Stimulated activated CD4-positive, alpha-beta T cell treated with anti-CD3 and anti-CD28 coated beads, Interleukin-4, amount 100 ng/mL, for 48 hours (primary cell): Measurements from ENCODE around the gene CHAF1A.

Experiments used
- DNase-seq, 2 donors: peaks; one replicate each; pipeline ENCODE4 v3.0.0-alpha.2; 2020; ENCODE audit warnings: low read depth in 2 of 2

Gene CHAF1A

DNA sequence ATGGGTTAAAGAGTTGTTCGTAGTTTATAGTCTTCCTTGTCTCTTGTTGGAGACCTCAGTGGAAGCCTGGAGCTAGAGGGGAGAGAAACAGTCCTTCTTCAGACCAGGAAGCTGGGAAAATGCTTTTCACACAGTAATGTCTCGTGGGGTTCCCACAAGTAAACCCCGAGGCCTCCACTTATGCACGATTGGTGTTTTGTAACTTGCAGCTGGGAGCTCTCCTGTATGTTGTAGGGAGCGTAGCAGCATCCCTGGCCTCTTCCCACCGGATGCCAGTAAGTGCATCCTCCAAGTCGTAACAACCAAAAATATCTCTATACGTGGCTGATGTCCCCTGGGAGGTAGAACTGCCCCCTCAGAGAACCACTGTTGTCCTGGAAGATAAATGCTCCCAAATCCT lies 3.5 kb downstream of the CHAF1A start:
- no peak for DNase-seq

DNA sequence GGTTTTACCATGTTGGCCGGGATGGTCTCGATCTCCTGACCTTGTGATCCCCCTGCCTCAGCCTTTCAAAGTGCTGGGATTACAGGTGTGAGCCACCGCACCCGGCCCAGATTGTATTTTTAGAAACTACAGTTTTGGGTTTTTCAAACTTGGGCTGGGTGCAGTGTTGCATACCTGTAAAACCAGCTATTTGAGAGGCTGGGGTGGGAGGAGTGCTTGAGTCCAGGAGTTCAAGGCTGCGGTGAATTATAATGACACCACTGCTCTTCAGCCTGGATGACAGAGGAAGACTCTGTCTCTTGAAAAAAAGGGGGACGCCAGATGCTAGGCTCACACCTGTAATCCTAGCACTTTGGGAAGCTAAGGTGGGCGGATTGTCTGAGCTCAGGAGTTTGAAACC lies 4.2 kb downstream of the CHAF1A start:
- DNase-seq, result no peak

DNA sequence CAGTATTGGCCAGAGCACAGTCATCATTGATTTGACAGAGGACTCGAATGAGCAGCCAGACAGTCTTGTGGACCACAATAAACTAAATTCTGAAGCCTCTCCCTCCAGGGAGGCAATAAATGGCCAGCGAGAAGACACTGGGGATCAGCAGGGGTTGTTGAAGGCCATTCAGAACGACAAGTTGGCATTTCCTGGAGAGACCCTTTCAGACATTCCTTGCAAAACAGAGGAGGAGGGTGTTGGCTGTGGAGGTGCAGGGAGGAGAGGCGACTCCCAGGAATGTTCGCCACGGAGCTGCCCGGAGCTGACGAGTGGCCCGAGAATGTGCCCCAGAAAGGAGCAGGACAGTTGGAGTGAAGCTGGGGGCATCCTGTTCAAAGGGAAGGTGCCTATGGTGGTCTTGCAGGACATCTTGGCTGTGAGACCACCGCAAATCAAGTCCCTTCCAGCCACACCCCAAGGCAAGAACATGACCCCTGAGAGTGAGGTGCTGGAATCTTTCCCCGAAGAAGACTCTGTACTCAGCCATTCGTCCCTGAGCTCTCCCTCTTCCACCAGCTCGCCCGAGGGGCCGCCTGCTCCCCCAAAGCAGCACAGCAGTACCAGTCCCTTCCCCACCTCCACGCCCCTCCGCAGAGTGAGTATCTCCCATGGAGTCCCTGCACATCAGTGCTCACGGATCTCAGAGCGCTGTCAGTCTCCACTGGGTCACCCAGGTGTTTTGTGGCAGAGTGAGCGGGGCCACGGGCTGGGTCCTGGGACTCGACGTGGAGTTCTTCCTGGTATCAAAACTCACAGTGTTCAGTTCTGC lies 6.9 kb downstream of the CHAF1A start:
- DNase-seq, result no peak

DNA sequence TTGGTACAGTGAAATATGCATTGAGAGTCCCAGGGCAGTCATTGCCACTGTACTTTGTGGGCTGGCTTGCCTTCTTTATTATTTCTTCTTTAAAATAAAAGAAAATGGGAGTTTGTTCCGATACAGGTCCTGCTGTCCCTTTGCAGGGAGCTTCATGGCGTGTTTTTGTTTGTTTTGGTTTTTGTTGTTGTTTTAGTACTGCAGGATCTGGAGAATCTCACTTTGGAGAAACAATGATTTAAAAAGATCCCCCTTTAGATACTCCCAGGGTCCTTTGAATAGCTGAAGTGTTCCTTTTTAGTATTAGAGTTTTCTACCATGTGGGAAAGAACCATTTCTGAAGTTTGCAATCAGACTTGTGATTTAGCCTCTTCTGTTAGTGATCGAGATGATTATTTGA lies 11.1 kb downstream of the CHAF1A start:
- DNase-seq, result no peak

DNA sequence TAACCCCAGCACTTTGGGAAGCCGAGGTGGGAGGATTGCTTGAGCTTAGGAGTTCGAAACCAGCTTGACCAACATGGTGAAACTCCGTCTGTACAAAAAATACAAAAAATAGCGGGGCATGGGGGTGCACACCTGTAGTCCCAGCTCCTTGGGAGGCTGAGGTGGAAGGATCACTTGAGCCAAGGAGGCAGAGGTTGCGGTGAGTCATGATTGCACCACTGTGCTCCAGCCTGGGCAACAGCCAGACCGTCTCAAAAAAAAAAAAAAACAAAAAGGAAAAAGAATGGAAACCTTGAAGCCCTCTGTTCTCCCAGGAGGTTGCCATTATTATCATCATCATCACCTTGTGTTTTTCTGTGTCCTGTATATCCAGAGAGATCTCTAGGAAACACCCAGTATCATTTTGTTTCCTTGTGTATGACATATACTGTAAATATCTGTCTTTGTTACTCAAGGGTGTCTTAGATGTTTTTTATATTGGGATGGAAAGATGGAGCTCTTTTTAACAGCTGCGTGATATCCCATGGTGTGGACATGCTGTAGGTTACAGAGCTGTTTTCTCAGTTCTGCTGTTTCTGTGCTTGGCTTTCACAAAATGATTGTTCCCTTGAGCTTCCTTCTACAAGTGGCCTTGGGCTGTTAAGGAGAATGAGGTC lies 11.8 kb downstream of the CHAF1A start:
- DNase-seq, result no peak

DNA sequence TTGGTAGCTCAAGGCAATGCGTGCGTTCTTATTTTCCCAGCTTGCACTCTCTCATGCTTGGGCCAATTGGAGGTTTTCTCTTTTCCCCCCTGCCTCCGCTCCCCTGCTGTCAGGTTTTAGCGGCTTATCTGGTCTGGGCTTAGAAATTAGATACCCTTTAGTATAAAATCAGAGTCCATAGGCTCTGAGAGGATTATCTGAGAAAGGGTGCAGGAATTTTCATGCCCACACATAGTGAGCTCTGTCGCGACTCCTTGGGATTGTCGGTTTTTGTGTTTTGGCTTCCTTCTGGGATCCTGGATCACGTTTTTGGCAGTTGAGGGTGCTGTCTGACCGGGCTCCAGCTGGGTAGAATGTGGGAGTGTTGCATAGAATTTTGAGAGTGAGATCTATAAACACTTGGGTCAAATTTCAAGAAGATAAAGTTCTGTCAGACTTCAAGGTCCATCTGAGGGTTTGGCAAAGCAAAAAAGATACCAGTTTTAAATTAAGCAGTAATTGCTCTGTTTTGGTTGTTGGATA lies 12.4 kb downstream of the CHAF1A start:
- DNase-seq, result no peak

DNA sequence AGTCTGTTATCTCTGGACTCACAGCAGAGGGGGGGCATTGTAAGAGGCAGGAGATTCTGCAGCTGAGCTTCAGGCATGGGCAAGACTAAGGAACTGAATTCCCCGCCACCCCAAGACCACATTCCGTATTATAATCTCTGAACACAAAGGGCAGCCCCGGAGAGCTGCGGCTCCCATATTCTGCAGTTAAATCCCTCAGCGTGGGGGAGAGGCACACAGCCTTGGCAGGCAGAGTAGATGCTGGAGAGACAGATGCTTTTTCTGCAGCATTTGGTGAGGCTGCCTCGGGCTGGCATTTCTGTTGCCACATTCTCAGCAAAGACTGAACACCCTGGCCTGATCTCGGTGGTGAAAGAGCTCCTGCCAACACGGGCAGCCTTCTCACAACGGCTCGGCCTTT lies 12.9 kb downstream of the CHAF1A start:
- no peak for DNase-seq

DNA sequence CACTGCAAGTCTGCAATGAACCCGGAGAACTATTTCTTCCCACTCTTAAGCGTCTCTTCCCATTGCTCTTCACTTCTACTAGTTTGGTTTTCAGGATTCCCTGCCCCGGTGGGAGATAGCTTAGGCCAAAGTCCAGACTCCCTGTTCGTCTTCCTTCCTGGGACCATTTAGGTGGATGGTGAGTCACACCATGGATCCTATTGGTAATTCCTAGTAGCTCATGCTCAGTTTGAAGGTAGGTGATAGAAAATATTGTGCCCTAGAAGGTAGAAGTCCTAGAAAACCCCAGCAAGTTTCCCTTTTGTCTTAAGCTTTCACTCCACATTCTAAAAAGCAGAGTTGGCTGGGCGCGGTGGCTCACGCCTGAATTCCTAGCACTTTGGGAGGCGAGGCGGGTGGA lies 13.8 kb downstream of the CHAF1A start:
- DNase-seq, result no peak

DNA sequence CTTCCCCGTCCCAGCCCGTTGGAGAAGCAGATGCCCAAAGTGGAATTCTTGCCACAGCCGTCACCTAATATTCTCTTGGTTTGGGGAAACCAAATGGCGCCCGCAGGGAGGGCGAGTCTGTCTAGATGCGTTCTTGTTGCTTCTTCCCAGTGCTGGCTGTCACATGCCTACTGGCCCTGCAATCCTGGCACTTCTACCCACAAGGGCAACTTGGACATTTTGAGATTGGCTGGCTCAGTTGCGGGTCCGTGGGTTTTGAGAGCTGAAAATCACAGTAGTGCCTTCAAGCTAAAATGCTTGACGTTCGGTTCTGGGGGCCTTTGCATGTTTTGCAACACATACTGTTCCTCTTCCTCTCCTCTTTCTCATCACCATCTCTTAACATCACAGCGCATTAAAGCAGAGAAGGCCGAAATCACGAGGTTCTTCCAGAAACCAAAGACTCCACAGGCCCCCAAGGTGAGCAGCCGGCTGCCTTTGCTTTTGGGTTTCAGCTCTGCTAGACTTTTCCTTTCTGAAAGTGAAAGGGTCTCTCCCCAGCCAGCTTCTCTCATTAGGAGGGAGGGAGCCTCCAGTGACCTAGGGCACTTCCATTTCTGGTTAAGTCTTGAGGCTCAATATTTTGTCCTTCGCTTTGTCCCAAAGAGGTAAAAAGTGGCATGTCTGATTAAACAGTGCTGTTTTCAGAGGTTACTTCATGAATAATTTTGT lies 21.1 kb downstream of the CHAF1A start:
- DNase-seq, result no peak

DNA sequence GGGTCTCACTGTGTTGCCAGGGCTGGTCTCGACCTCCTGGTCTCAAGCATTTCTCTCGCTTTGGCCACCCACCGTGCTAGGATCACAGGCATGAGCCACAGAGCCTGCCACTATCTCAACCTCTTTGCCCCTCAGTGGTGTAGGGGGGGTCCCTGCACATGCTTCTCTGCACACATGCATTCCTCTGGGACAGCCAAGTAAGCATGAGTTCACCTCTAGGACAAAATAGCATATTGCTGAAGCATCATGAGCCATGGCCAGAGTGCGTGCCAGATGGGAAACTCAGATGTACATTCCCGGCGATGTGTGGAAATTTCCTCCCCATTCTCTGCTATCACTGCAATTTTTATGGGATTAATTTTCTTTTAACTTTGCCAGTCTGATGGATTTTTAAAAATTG lies 23.1 kb downstream of the CHAF1A start:
- DNase-seq, result no peak

DNA sequence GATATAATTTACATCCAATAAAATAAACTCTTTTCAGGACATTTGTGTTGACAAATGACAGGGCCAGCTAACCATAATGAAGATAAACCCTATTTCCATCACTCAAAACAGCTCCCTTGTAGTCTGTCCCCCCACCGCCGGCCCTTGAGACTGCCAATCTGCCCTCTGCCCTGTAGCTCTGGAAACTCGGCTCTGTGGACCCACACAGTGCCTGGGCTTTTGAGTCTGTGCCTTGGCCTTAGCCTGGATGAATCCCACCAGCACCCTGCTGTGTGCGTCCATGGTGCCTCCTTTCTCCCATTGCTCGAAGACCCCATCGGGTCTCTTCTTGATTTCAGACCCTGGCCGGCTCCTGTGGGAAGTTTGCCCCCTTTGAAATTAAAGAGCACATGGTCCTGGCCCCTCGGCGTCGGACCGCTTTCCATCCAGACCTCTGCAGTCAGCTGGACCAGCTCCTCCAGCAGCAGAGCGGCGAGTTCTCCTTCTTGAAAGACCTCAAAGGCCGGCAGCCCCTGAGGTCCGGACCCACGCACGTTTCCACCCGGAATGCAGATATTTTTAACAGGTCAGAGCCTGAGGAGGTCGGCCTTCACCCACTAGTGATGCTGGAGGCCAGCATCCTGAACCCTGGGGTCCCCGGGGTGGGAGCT lies 26.0 kb downstream of the CHAF1A start:
- DNase-seq, result no peak

DNA sequence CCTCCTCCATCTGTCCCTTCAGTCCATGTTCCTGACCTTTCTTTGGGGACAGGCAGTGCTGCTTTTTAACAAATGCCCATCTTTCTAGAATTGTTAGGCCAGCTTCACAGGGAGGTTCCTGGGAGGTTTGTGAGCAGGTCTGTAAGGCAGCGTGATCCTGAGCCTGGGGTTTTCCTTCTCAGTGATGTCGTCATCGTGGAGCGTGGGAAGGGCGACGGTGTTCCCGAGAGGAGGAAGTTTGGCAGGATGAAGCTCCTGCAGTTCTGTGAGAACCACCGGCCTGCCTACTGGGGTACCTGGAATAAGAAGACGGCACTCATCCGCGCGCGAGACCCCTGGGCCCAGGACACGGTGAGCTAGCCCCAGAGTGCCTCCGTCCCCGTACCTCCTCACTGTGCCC lies 26.8 kb downstream of the CHAF1A start:
- no peak for DNase-seq

DNA sequence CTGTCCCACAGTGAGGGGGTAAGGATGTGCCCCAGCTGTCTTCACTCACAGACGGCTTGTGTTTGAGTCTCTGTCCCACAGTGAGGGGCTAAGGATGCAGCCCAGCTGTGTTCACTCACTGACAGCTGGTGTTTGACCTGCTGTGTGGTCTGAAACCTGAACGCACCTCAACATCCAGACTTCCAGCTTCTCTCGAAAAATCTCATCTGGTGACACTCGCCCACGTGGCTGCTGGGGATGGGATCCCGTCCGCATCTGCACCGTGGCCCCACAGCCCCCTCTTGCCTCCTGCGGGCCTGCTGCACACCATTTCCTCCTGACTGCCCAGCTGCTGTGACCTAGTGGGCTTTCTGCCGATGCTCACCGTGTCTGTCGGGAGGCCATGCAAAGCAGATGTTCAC lies 27.3 kb downstream of the CHAF1A start:
- DNase-seq, result no peak

DNA sequence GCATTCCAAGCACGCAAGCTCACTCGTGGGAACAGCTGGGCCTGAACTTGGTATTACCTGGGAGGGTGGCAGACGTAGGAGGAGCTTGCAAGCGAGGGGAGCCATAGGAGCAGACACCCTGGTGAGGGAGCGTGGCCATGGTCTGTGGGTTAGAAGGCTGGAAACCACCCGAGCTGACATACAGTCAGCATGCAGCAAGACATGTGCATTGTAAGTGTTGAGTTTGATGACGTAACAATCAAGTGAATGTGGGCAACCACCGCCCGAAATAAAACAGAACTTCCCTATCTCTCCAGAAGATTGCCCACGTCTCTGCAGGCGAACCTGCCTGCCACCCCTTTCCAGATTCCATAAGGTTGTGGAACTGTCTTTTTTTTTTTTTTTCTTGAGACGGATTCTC lies 28.3 kb downstream of the CHAF1A start:
- DNase-seq, result no peak

DNA sequence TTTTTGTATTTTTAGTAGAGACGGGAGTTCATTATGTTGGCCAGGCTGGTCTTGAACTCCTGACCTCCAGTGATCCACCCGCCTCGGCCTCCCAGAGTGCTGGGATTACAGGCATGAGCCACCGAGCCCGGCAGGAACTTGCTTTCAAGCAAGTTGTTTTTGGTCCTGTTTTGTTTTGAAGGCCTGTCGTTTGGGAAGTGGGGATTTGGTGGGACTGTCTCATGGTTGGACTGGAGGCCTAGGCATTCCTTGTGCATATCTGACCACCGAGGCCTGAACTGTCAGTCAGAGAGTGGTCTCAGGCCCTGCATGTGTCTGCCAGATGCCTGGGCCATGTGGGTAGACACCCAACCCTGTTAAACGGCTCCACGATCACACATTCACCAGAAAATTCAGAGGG lies 28.9 kb downstream of the CHAF1A start:
- no peak for DNase-seq

DNA sequence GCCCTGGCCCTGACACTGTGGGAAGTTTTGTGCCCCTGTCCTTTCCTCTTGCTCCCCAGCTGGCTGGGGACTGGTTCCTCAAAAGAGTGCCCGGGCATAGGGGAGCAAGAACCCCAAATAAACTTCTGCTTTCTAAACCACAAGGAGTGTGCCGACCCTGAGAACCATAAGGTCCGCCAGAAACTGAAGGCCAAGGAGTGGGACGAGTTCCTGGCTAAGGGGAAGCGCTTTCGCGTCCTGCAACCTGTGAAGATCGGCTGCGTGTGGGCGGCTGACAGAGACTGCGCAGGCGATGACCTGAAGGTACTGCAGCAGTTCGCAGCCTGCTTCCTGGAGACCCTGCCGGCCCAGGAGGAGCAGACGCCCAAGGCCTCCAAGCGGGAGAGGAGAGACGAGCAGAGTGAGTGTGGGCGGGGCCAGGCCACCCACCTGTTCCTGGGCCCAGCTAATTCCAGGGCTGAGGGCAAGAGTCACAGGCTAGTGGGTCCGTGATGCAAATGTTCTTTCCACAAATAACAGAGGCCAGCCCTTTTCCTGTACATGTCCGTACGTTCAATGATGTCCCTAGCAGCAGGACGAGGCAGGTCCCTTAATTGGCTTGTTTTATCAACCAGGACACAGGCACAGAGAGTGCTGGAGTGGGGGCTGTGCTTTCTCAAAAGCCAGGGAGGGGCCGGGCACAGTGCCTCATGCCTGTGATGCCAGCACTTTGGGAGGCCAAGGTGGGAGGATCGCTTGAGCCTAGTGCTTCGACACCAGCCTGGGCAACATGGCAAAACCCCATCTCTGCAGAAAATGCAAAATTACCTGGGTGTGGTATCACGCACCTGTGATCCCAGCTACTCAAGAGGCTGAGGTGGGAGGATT lies 29.6 kb downstream of the CHAF1A start:
- DNase-seq, result no peak

DNA sequence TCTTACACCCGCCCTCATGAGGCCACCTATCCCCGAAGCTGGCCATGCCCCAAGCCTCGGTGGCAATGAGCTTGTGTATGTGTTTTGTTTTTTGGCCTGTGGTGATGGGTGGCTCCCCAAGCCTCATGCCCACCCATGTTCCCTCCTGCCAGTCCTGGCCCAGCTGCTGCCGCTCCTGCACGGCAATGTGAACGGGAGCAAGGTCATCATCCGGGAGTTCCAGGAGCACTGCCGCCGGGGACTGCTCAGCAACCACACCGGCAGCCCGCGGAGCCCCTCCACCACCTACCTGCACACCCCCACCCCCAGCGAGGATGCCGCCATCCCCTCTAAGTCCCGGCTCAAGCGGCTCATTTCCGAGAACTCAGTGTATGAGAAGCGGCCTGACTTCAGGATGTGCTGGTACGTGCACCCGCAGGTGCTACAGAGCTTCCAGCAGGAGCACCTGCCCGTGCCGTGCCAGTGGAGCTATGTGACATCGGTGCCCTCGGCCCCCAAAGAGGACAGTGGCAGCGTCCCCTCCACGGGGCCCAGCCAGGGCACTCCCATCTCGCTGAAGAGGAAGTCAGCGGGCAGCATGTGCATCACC lies 30.6 kb downstream of the CHAF1A start:
- no peak for DNase-seq

DNA sequence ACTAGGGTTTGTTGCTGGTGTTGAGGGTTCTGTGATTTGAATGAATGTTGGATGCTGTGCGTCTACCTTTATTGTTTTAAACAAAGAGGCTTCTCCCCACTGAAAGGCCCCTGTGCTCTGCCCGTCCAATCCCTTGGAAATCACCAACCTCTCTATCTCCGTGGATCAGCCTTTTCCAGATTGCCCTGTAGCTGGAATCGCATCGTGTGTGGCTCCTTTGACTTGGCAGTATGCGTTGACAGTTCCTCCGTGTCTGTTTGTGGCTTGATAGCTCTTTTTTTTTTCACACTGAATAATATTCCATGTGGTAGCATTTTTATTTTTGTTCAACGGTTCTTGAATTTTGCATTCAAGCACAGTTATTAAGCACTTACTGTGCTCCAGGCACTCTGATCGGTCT lies 32.0 kb downstream of the CHAF1A start:
- no peak for DNase-seq

DNA sequence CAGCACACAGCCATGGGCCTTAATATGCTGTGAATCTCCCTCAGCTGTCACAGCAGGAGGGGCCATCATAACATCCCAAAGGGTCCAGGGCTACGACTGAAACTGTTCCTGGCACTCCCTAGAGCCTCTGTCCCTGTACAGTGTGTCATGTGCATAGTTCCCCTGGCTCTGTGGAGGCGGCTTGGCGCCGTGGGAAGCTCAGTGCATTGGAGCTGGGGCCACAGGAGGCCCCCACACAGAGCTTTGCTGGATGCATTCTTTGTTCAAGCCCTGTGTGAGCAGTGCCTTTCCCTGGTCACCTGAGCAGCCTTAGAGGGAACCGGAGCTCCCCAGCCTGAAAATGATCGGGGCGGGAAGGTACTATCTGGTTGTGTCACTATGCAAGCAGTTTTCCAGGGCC lies 33.8 kb downstream of the CHAF1A start:
- no peak for DNase-seq

DNA sequence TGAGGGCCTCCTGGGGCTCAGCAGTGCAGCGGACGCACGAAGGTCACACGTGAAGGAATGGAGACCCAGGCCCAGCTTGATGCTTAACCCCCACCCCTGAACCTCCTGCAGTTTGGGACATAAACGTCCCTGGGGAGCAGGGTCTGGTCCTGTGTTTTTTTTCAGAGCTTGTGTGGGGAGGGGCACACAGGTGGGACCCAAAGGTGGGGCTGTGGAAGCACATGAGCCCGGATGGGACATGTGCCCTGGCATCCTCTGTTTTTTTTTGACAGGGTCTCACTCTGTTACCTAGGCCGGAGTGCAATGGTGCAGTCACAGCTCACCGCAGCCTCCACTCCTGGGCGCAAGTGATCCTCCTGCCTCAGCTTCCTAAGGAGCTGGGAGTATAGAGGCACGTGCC lies 34.7 kb downstream of the CHAF1A start:
- no peak for DNase-seq

DNA sequence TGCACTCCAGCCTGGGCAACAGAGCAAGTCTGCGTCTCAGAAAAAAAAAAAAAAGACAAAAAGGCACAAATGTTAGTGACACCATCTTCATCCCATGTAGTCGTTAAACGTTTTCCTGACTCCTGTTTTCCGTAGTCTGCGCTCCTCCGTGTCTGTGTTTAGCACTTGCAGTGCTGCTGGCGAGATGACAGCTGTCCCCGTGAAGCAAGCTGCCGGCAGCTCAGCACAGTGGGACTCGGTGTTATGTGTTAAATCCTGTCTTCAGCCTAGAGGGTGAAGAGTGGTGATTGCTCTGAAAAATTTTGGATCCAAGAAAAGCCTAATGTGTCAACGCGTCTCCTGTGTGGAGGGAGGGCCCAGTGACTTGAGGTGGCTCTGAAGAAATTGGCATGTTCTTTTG lies 36.8 kb downstream of the CHAF1A start:
- no peak for DNase-seq
